ENCODE results near the gene AFF1. TPM values are rescaled to one million over a fixed set of nuclear protein-coding genes. Genes with fewer than 3 reads are reported as not detected.

The AFF1 gene
- total RNA-seq, 1 experiment from 2014 or later, result 52.8 TPM

DNA sequence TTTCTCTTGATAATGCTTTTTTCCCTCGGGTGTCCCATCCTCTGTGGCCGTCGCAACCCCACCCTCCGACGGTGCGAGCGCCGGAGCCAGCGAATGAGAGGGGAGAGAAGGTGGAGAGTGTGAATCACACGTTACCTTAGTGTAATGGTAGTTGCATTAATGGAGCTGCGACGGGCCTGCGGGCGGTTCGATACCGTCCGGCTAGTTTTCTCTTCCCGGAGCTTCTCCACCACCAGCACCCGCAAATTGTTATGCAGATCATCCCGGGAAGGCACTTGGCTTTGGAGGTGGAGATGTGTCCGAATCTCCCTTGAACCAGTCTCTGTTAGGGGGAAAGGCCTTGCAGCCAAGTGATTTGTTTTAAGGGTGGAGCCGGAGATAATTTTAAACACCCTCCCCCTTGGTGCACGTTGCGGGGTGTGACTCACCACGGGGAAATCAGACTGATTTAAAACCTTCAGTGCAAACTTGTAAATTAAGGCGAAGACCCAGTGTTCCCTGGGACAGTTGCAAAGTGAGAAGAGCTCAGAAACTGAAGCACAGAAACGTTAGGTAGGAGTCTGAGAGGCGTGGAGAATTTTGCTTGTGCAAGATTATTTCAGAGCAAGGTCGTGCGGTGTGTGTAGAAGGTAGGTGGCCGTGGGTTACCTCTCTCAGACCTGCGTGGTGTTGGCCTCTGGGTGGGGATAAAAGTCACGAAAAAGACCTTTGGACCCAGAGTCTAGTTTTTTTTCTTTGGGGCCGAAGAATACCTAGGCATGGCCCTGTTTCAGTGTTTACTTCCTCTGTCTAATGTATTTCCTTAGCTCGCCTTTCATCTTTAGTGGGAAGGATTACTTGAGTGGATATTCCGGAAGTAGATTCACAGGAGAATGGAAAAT lies 1.3 kb downstream of the AFF1 start:
- peak; percentile 69 to 80 for DNase-seq
- peaks cover 37% of the 10 kb centered on the region for H3K4me1 ChIP-seq (replicated peaks; ENCODE audit: insufficient read depth)
- H3K9me2 ChIP-seq (ENCODE audit: insufficient read depth), result no peaks in the 10 kb centered on the region
- CTCF ChIA-PET, result interaction anchor here (0.5 to 1.2 kb wide), 2 partner anchors 8 to 14 kb away, joined by 3 to 4 read pairs; no protein-coding TSS in a partner anchor
- intact Hi-C loops (cut with micrococcal nuclease; ENCODE audit: unreplicated experiment), result loop anchor here (1.0 to 5.0 kb wide), 4 partner anchors 21 to 286 kb away; partner anchors contain the start of gene KLHL8
- peak overlapping the region; percentile 75 for H3K4me3 ChIP-seq
- no peaks in the 10 kb centered on the region for H3K36me3 ChIP-seq (ENCODE audit: low read depth)
- TF ChIP-seq, protein P1, sequence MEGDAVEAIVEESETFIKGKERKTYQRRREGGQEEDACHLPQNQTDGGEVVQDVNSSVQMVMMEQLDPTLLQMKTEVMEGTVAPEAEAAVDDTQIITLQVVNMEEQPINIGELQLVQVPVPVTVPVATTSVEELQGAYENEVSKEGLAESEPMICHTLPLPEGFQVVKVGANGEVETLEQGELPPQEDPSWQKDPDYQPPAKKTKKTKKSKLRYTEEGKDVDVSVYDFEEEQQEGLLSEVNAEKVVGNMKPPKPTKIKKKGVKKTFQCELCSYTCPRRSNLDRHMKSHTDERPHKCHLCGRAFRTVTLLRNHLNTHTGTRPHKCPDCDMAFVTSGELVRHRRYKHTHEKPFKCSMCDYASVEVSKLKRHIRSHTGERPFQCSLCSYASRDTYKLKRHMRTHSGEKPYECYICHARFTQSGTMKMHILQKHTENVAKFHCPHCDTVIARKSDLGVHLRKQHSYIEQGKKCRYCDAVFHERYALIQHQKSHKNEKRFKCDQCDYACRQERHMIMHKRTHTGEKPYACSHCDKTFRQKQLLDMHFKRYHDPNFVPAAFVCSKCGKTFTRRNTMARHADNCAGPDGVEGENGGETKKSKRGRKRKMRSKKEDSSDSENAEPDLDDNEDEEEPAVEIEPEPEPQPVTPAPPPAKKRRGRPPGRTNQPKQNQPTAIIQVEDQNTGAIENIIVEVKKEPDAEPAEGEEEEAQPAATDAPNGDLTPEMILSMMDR (conservative IDR thresholded peaks at IDR 0.05), result no peak
- no peak for TF ChIP-seq EZH2 (IDR thresholded peaks at IDR 0.05; ENCODE audit: low read depth)
- BruUV-seq (replicated peaks), result TSS peak; percentile 48
- H4K20me1 ChIP-seq (ENCODE audit: insufficient read depth), result no peaks in the 10 kb centered on the region; the same call in 1 of the 2 replicates
- H3K9me3 ChIP-seq (ENCODE audit: insufficient read depth, low read depth), result no peaks in the 10 kb centered on the region
- peak overlapping the region; percentile 83 for H3K27ac ChIP-seq
- peak overlapping the region; percentile 81 for H2AFZ ChIP-seq
- H3F3A ChIP-seq (ENCODE audit: insufficient read depth, low read depth), result peaks cover 28% of the 10 kb centered on the region
- peak overlapping the region; percentile 89 for H3K4me2 ChIP-seq
- no peaks in the 10 kb centered on the region for H3K27me3 ChIP-seq (ENCODE audit: insufficient read depth, low read depth)
- H3K79me2 ChIP-seq (ENCODE audit: low read depth), result peaks cover 46% of the 10 kb centered on the region
- POLR2A ChIA-PET (ENCODE audit: unreplicated experiment), result interaction anchor here (0.5 to 0.7 kb wide), 7 partner anchors 8 to 149 kb away, joined by 3 to 17 read pairs (median 4); no protein-coding TSS in a partner anchor

DNA sequence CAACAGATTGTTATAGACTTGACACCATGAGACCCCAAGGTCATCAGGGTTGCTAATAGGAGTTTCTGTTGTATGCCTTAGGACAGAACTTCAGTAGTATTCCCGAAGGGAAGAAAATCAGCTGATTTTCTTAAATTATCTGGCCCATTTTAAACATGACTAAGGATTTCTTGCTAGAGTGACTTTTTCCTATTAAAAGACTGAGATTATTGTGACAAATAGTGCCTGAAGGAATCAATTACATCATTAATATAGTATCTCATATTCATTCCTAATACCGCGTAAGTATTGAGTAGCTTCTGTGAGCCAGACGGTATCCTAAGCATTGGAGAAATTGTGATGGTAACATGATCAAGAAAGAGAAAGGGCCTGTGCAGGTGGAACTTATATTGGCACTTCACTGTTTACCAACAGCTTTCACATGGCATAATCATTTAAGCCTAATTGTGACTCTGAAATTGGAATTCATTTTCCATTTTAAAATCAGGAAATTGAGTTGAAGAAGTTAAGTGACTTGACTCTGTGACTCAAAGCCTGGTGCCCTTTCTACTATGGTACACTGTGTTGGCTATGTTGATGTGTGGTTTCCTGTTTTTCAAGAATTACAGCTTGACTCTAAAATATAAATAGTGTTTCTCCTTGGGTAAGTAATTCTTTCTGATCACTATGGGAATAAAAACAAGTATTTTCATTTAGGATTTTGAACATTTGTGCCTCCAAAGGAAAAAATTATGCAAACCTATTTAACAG lies 4.1 kb downstream of the AFF1 start:
- Histone ChIP-seq H2AFZ (no peak overlapping the region), H3K4me1 (replicated peaks; ENCODE audit: insufficient read depth) (peaks cover 44% of the 10 kb centered on the region), H3K4me2 (peak overlapping the region; percentile 89), H3K27ac (no peak overlapping the region), H3K27me3 (ENCODE audit: insufficient read depth, low read depth) (no peaks in the 10 kb centered on the region), H3K36me3 (ENCODE audit: low read depth) (no peaks in the 10 kb centered on the region), H3F3A (ENCODE audit: insufficient read depth, low read depth) (peaks cover 35% of the 10 kb centered on the region), H4K20me1 (ENCODE audit: insufficient read depth) (no peaks in the 10 kb centered on the region; the same call in 1 of the 2 replicates), H3K4me3 (no peak overlapping the region), H3K79me2 (ENCODE audit: low read depth) (peaks cover 63% of the 10 kb centered on the region), H3K9me2 (ENCODE audit: insufficient read depth) (no peaks in the 10 kb centered on the region), H3K9me3 (ENCODE audit: insufficient read depth, low read depth) (no peaks in the 10 kb centered on the region)
- intact Hi-C loops (cut with micrococcal nuclease; ENCODE audit: unreplicated experiment), result loop anchor here (5.0 kb wide), 2 partner anchors 33 to 283 kb away; partner anchors contain the start of gene KLHL8
- peak in 1 of 2 experiments; percentile 40 for DNase-seq
- BruUV-seq (replicated peaks), result no TSS peak
- TF ChIP-seq, protein P1 (conservative IDR thresholded peaks at IDR 0.05), result no peak
- no peak for TF ChIP-seq EZH2 (IDR thresholded peaks at IDR 0.05; ENCODE audit: low read depth)
- POLR2A ChIA-PET (ENCODE audit: unreplicated experiment), result no interaction called here
- CTCF ChIA-PET, result interaction anchor here (0.7 kb wide), 1 partner anchor 16 kb away, joined by 3 read pairs; no protein-coding TSS in a partner anchor
